HEK293 (cell line): ENCODE data around the gene NCOA7.

ENCODE experiments used
- CTCF ChIA-PET: fragments of 350-600 bp; formaldehyde crosslinking; extraction: SDS; loops from one replicate; lab custom pipeline; 2021; ENCODE audit warnings: antibody characterized with exemption; lab: Yijun Ruan, JAX
- POLR2A ChIA-PET: fragments of 300-600 bp; formaldehyde crosslinking; extraction: SDS; loops from one replicate; lab custom pipeline; 2020; ENCODE audit warnings: antibody characterized with exemption, inconsistent platforms; lab: Yijun Ruan, JAX
- H3K27ac ChIP-seq: fragments of 200-500 bp; sonication (Bioruptor generic); 2 replicates; pipeline ENCODE4 v1.5.1; 2014; ENCODE audit warnings: low read depth, low read length, control low read depth, inconsistent platforms; ENCODE audit errors: extremely low read depth
- H3K36me3 ChIP-seq, 2 experiments: fragments of 200-500 bp in 1 of 2; sonication (Bioruptor generic) in 1 of 2; 1 replicate in 1 of 2; 2 replicates in 1 of 2; pipeline ENCODE4 v1.5.1; 2014 to 2017; ENCODE audit warnings: inconsistent platforms in 2 of 2, low read length in 2 of 2; ENCODE audit not compliant: control insufficient read depth in 2 of 2, insufficient read depth in 1 of 2
- H3K4me1 ChIP-seq: fragments of 200-500 bp; sonication (Bioruptor generic); 2 replicates; pipeline ENCODE4 v1.5.1; 2014; ENCODE audit warnings: mild to moderate bottlenecking, low read length, inconsistent platforms; ENCODE audit not compliant: control insufficient read depth, insufficient read depth
- H3K4me3 ChIP-seq: 2 replicates; pipeline ENCODE4 v1.5.1; 2011; ENCODE audit warnings: low read depth, mild to moderate bottlenecking, control low read depth, low read length, moderate library complexity
- H3K9me3 ChIP-seq: fragments of 200-500 bp; sonication (Bioruptor generic); 2 replicates; pipeline ENCODE4 v1.5.1; 2014; ENCODE audit warnings: low read depth, low read length, inconsistent platforms; ENCODE audit not compliant: control insufficient read depth, insufficient read depth
- EGR2 ChIP-seq: fragments of 450-650 bp; formaldehyde crosslinking; IDR thresholded peaks from 2 replicates; pipeline ENCODE4 v1.5.1; 2016; ENCODE audit warnings: low read depth, missing biosample characterization, missing genetic modification characterization
- FEZF1 ChIP-seq: fragments of 450-650 bp; formaldehyde crosslinking; IDR thresholded peaks from 2 replicates; pipeline ENCODE4 v1.5.1; 2016; ENCODE audit warnings: missing biosample characterization, missing genetic modification characterization
- GLI2 ChIP-seq: fragments of 450-650 bp; formaldehyde crosslinking; IDR thresholded peaks from 2 replicates; pipeline ENCODE4; 2017; ENCODE audit warnings: missing biosample characterization, missing genetic modification characterization, low read depth, borderline replicate concordance
- IKZF3 ChIP-seq: fragments of 450-650 bp; IDR thresholded peaks from 2 replicates; pipeline ENCODE4 v1.5.0; 2018; ENCODE audit warnings: missing biosample characterization, mild to moderate bottlenecking, missing genetic modification characterization, moderate library complexity
- KLF10 ChIP-seq: fragments of 450-650 bp; IDR thresholded peaks from 2 replicates; pipeline ENCODE4 v1.5.1; 2018; ENCODE audit warnings: missing biosample characterization, mild to moderate bottlenecking, missing genetic modification characterization
- KLF16 ChIP-seq: fragments of 450-650 bp; formaldehyde crosslinking; IDR thresholded peaks from 2 replicates; pipeline ENCODE4 v1.5.1; 2017; ENCODE audit warnings: missing biosample characterization, missing genetic modification characterization
- OSR2 ChIP-seq: fragments of 450-650 bp; formaldehyde crosslinking; IDR thresholded peaks from 2 replicates; pipeline ENCODE4 v1.5.1; 2016; ENCODE audit warnings: missing biosample characterization, missing genetic modification characterization
- SETDB1 ChIP-seq: IDR thresholded peaks from one replicate; pipeline ENCODE4 v1.6.1; 2017; ENCODE audit warnings: mild to moderate bottlenecking, low read length, moderate library complexity, mixed read lengths; ENCODE audit not compliant: insufficient read length
- SP2 ChIP-seq: fragments of 450-650 bp; formaldehyde crosslinking; IDR thresholded peaks from 2 replicates; pipeline ENCODE4 v1.5.1; 2016; ENCODE audit warnings: missing biosample characterization, missing genetic modification characterization
- TCF7L2 ChIP-seq: IDR thresholded peaks from 2 replicates; pipeline ENCODE4 v1.6.1; 2011; ENCODE audit warnings: low read depth, mild to moderate bottlenecking, inconsistent platforms, low read length, moderate library complexity, borderline replicate concordance
- TRIM28 ChIP-seq: IDR thresholded peaks from 2 replicates; pipeline ENCODE4 v1.6.1; 2011; ENCODE audit warnings: low read length, control low read depth, borderline replicate concordance
- WT1 ChIP-seq: fragments of 450-650 bp; formaldehyde crosslinking; IDR thresholded peaks from 2 replicates; pipeline ENCODE4 v1.5.1; 2016; ENCODE audit warnings: missing biosample characterization, missing genetic modification characterization
- ZBTB1 ChIP-seq: fragments of 450-650 bp; formaldehyde crosslinking; IDR thresholded peaks from 2 replicates; pipeline ENCODE4 v1.5.1; 2016; ENCODE audit warnings: missing biosample characterization, missing genetic modification characterization
- ZBTB8A ChIP-seq: fragments of 450-650 bp; formaldehyde crosslinking; IDR thresholded peaks from 2 replicates; pipeline ENCODE4 v1.5.1; 2016; ENCODE audit warnings: missing biosample characterization, missing genetic modification characterization
- ZEB2 ChIP-seq: fragments of 450-650 bp; formaldehyde crosslinking; IDR thresholded peaks from 2 replicates; pipeline ENCODE4 v1.5.1; 2016; ENCODE audit warnings: missing biosample characterization, missing genetic modification characterization
- ZFHX2 ChIP-seq: fragments of 450-650 bp; formaldehyde crosslinking; conservative IDR thresholded peaks from 2 replicates; pipeline ENCODE4 v1.5.1; 2016; ENCODE audit warnings: missing biosample characterization, missing genetic modification characterization
- ZNF23 ChIP-seq: fragments of 450-650 bp; formaldehyde crosslinking; IDR thresholded peaks from 2 replicates; pipeline ENCODE4 v1.5.1; 2016; ENCODE audit warnings: missing biosample characterization, missing genetic modification characterization, borderline replicate concordance
- ZNF292 ChIP-seq: fragments of 450-650 bp; formaldehyde crosslinking; IDR thresholded peaks from 2 replicates; pipeline ENCODE4 v1.5.1; 2016; ENCODE audit warnings: low read depth, missing biosample characterization, missing genetic modification characterization, borderline replicate concordance
- ZNF324 ChIP-seq: fragments of 450-650 bp; formaldehyde crosslinking; IDR thresholded peaks from 2 replicates; pipeline ENCODE4 v1.5.1; 2016; ENCODE audit warnings: missing biosample characterization, missing genetic modification characterization
- ZNF366 ChIP-seq: fragments of 450-650 bp; formaldehyde crosslinking; conservative IDR thresholded peaks from 2 replicates; pipeline ENCODE4 v1.5.1; 2016; ENCODE audit warnings: missing biosample characterization, missing genetic modification characterization
- ZNF416 ChIP-seq: fragments of 450-650 bp; formaldehyde crosslinking; IDR thresholded peaks from 2 replicates; pipeline ENCODE4 v1.5.1; 2016; ENCODE audit warnings: missing biosample characterization, missing genetic modification characterization
- ZNF501 ChIP-seq: fragments of 450-650 bp; formaldehyde crosslinking; IDR thresholded peaks from 2 replicates; pipeline ENCODE4 v1.5.1; 2016; ENCODE audit warnings: missing biosample characterization, missing genetic modification characterization
- ZNF629 ChIP-seq: fragments of 450-650 bp; formaldehyde crosslinking; IDR thresholded peaks from 2 replicates; pipeline ENCODE4 v1.5.1; 2017; ENCODE audit warnings: missing biosample characterization, missing genetic modification characterization
- ZNF654 ChIP-seq: fragments of 450-650 bp; formaldehyde crosslinking; IDR thresholded peaks from 2 replicates; pipeline ENCODE4 v1.5.1; 2016; ENCODE audit warnings: low read depth, missing biosample characterization, missing genetic modification characterization
- ZNF664 ChIP-seq: fragments of 450-650 bp; formaldehyde crosslinking; IDR thresholded peaks from 2 replicates; pipeline ENCODE4 v1.5.1; 2016; ENCODE audit warnings: missing biosample characterization, missing genetic modification characterization
- ZNF677 ChIP-seq: fragments of 450-650 bp; IDR thresholded peaks from 2 replicates; pipeline ENCODE4 v1.5.0; 2018; ENCODE audit warnings: missing biosample characterization, mild to moderate bottlenecking, missing genetic modification characterization, moderate library complexity
- ZNF792 ChIP-seq: fragments of 450-650 bp; formaldehyde crosslinking; IDR thresholded peaks from 2 replicates; pipeline ENCODE4 v1.5.1; 2016; ENCODE audit warnings: missing biosample characterization, missing genetic modification characterization
- ZNF843 ChIP-seq: fragments of 450-650 bp; formaldehyde crosslinking; IDR thresholded peaks from 2 replicates; pipeline ENCODE4 v1.5.1; 2016; ENCODE audit warnings: missing biosample characterization, missing genetic modification characterization
- ZSCAN30 ChIP-seq: fragments of 450-650 bp; IDR thresholded peaks from 2 replicates; pipeline ENCODE4 v1.5.1; 2018; ENCODE audit warnings: missing biosample characterization, mild to moderate bottlenecking, missing genetic modification characterization, moderate library complexity
- TF ChIP-seq, protein P1 (sequence below): fragments of 450-650 bp; IDR thresholded peaks from 2 replicates; pipeline ENCODE4 v1.5.1; 2018; ENCODE audit warnings: missing biosample characterization, mild to moderate bottlenecking, missing genetic modification characterization
- TF ChIP-seq, protein P2 (sequence below): fragments of 450-650 bp; formaldehyde crosslinking; IDR thresholded peaks from 2 replicates; pipeline ENCODE4 v1.5.1; 2017; ENCODE audit warnings: missing biosample characterization, missing genetic modification characterization
- TF ChIP-seq, protein P3 (sequence below): fragments of 450-650 bp; formaldehyde crosslinking; IDR thresholded peaks from 2 replicates; pipeline ENCODE4 v1.5.1; 2017; ENCODE audit warnings: missing biosample characterization, missing genetic modification characterization

NCOA7 gene

DNA sequence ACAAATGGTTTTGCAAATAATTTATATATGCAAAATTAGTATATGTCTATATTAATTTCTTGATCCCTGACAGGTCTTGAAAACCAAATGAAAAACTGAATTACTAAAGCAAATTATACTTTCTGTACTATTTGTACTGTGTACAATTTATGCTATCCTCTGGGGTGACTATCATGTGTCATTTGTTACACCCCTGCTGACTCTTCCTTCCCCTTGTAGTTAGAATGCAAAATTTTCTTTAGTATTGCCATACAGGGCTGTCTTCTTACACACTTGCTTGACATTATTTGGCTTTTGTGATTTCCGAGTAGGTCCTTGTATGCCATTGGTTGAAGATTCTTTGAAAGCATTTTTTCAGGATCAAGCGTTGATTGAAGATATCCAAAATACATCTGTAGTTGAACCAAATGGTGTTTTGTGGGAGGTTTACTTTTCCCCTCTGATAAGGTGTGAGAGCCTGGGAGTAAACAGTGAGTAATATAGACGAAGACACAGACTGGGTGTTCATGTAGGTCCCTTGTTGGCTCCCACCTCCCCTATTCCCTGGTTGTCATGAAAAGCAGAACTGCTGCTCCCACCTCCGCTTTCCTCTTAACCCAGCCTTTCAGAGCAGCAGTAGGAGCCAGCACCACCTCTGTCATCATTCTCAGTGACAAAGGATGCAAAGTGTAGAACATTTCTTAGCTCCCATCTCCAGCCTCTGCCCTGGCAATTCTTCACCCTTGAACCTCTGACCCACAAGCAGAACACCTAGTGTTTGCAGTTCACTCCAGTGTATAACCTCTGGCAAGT, 29.0 kb downstream of the NCOA7 start:
- TF ChIP-seq SP2 (no peak), ZBTB1 (no peak), ZNF677 (tag by site-specific recombination) (no peak), ZNF416 (tag by site-specific recombination) (no peak), ZNF292 (tag by site-specific recombination) (no peak), ZNF23 (tag by site-specific recombination) (no peak)
- Histone ChIP-seq H3K36me3 (peaks cover 0 to 13% of the 10 kb centered on the region in 2 experiments; a peak in 1 of 3 replicates), H3K9me3 (no peaks in the 10 kb centered on the region), H3K4me3 (no peak overlapping the region), H3K27ac (no peak overlapping the region), H3K4me1 (peaks cover 30% of the 10 kb centered on the region)
- CTCF ChIA-PET: interaction anchor here (0.8 to 1.4 kb wide), 4 partner anchors 28 to 137 kb away, joined by 3 to 4 read pairs (median 4); partner anchors contain the start of gene HINT3
- POLR2A ChIA-PET: interaction anchor here (0.8 kb wide), 1 partner anchor 9 kb away, joined by 3 read pairs; no protein-coding TSS in a partner anchor

DNA sequence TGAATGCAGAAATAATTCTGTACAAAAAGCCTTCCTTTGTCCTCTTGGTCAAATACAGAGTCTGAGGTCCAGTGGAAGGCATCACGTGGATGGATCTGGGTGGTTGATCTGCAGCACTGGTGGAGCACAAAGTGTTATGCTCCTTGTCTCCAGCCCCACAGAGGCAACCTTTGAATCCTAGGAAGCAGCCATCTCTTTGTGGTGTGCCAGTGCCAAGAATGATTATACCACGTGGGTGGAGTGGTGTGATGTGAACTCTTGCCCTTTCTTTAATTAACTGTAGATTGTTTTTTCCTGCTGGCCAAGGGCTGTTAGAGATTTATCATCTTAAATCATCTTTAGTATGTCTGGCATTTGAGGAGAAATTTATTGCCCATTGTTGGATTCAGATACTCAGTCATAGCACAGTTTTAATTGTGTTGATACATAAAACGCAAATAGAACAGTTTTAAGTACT, 31.1 kb downstream of the NCOA7 start:
- H3K4me3 ChIP-seq: no peak overlapping the region
- H3K36me3 ChIP-seq: peaks cover 0 to 10% of the 10 kb centered on the region in 2 experiments; a peak in 1 of 3 replicates
- no peak overlapping the region for H3K27ac ChIP-seq
- H3K9me3 ChIP-seq: no peaks in the 10 kb centered on the region
- peaks cover 21% of the 10 kb centered on the region; the same call in 1 of the 2 replicates for H3K4me1 ChIP-seq
- ChIA-PET POLR2A (no interaction called here), CTCF (no interaction called here)
- TF ChIP-seq SETDB1: no peak
- TF ChIP-seq ZNF366 (tag by site-specific recombination): peak; percentile 55
- TF ChIP-seq, protein P1, sequence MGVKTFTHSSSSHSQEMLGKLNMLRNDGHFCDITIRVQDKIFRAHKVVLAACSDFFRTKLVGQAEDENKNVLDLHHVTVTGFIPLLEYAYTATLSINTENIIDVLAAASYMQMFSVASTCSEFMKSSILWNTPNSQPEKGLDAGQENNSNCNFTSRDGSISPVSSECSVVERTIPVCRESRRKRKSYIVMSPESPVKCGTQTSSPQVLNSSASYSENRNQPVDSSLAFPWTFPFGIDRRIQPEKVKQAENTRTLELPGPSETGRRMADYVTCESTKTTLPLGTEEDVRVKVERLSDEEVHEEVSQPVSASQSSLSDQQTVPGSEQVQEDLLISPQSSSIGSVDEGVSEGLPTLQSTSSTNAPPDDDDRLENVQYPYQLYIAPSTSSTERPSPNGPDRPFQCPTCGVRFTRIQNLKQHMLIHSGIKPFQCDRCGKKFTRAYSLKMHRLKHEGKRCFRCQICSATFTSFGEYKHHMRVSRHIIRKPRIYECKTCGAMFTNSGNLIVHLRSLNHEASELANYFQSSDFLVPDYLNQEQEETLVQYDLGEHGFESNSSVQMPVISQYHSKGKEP (tag by site-specific recombination): peak; percentile 27; the same call in 1 of the 2 replicates
- TF ChIP-seq ZNF843 (tag by site-specific recombination): peak; percentile 59; the same call in 1 of the 2 replicates
- peak; percentile 55; the same call in 1 of the 2 replicates for TF ChIP-seq TRIM28
- TF ChIP-seq ZNF792 (tag by site-specific recombination): no peak
- no peak for TF ChIP-seq TCF7L2
- TF ChIP-seq KLF10 (tag by site-specific recombination): peak; percentile 31; the same call in 1 of the 2 replicates
- peak; percentile 73 for TF ChIP-seq WT1 (tag by site-specific recombination)
- peak; percentile 26; the same call in 1 of the 2 replicates for TF ChIP-seq EGR2 (tag by site-specific recombination)
- TF ChIP-seq, protein P2, sequence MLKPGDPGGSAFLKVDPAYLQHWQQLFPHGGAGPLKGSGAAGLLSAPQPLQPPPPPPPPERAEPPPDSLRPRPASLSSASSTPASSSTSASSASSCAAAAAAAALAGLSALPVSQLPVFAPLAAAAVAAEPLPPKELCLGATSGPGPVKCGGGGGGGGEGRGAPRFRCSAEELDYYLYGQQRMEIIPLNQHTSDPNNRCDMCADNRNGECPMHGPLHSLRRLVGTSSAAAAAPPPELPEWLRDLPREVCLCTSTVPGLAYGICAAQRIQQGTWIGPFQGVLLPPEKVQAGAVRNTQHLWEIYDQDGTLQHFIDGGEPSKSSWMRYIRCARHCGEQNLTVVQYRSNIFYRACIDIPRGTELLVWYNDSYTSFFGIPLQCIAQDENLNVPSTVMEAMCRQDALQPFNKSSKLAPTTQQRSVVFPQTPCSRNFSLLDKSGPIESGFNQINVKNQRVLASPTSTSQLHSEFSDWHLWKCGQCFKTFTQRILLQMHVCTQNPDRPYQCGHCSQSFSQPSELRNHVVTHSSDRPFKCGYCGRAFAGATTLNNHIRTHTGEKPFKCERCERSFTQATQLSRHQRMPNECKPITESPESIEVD (tag by site-specific recombination): peak; percentile 94
- peak; percentile 71; the same call in 1 of the 2 replicates for TF ChIP-seq ZSCAN30
- peak; percentile 51; the same call in 1 of the 2 replicates for TF ChIP-seq GLI2 (tag by site-specific recombination)
- 0 out of 2 replicates have a peak, but pooled peaks have one; percentile 29 for TF ChIP-seq IKZF3
- peak; percentile 56 for TF ChIP-seq ZFHX2 (tag by site-specific recombination)
- TF ChIP-seq, protein P3, sequence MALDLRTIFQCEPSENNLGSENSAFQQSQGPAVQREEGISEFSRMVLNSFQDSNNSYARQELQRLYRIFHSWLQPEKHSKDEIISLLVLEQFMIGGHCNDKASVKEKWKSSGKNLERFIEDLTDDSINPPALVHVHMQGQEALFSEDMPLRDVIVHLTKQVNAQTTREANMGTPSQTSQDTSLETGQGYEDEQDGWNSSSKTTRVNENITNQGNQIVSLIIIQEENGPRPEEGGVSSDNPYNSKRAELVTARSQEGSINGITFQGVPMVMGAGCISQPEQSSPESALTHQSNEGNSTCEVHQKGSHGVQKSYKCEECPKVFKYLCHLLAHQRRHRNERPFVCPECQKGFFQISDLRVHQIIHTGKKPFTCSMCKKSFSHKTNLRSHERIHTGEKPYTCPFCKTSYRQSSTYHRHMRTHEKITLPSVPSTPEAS (tag by site-specific recombination): no peak
- 0 out of 2 replicates have a peak, but pooled peaks have one; percentile 38 for TF ChIP-seq ZNF501
- peak; percentile 46 for TF ChIP-seq FEZF1 (tag by site-specific recombination)
- peak; percentile 21; the same call in 1 of the 2 replicates for TF ChIP-seq ZBTB8A
- TF ChIP-seq ZNF664 (tag by site-specific recombination): 0 out of 2 replicates have a peak, but pooled peaks have one; percentile 11
- no peak for TF ChIP-seq ZNF654 (tag by site-specific recombination)
- no peak for TF ChIP-seq ZNF324 (tag by site-specific recombination)
- TF ChIP-seq ZNF629 (tag by site-specific recombination): peak; percentile 56
- TF ChIP-seq OSR2 (tag by site-specific recombination): peak; percentile 86
- peak; percentile 79 for TF ChIP-seq ZEB2 (tag by site-specific recombination)
- TF ChIP-seq KLF16: no peak
